Neural progenitor cell (in vitro differentiated cells): ENCODE results near the gene SUMO3.

Experiments used
- EZH2 ChIP-seq: fragments of 200-600 bp; sonication (generic); IDR thresholded peaks from 2 replicates; pipeline ENCODE4 v1.6.1; 2017; ENCODE audit warnings: antibody characterized with exemption, mild to moderate bottlenecking, moderate library complexity
- TF ChIP-seq, protein P1 (sequence below): fragments of 200-600 bp; sonication (generic); IDR thresholded peaks from 2 replicates; pipeline ENCODE4 v1.5.1; 2017; ENCODE audit warnings: antibody characterized with exemption, mild to moderate bottlenecking

DNA sequence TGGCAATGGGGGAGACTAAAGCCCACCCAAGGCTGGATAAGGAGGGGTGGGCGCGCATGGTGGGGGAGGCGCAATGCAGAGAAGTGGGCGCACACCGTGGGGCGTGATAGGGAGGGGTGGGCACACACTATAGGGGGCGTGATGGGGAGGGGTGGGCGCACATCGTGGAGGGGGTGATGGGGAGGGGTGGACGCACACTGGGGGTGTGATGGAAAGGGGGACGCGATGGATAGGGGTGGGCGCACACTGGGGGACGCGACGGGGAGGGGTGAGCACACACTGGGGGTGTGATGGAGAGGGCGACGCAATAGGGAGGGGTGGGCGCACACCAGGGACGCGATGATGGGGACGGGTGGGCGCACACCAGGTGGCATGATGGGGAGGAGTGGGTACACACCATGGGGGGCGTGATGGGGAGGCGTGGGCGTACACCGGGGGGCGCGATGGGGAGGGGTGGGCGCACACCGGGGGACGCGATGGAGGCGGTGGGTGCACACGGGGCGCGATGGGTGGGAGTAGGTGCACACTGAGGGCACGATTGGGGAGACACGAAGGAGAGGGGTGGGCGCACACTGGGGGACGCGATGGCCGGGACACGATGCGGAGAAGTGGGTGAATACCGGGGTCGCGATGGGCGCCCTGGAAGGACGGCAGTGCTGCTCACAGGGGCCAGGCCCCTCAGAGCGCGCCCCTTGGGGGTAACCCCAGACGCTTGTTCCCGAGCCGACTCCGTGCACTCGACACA, 929 bp downstream of the SUMO3 start:
- TF ChIP-seq, protein P1, sequence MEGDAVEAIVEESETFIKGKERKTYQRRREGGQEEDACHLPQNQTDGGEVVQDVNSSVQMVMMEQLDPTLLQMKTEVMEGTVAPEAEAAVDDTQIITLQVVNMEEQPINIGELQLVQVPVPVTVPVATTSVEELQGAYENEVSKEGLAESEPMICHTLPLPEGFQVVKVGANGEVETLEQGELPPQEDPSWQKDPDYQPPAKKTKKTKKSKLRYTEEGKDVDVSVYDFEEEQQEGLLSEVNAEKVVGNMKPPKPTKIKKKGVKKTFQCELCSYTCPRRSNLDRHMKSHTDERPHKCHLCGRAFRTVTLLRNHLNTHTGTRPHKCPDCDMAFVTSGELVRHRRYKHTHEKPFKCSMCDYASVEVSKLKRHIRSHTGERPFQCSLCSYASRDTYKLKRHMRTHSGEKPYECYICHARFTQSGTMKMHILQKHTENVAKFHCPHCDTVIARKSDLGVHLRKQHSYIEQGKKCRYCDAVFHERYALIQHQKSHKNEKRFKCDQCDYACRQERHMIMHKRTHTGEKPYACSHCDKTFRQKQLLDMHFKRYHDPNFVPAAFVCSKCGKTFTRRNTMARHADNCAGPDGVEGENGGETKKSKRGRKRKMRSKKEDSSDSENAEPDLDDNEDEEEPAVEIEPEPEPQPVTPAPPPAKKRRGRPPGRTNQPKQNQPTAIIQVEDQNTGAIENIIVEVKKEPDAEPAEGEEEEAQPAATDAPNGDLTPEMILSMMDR = no peak
- TF ChIP-seq EZH2 = no peak
